AG04450 (cell line): Measurements from ENCODE around the gene GPN1. TPM values are rescaled to one million over a fixed set of nuclear protein-coding genes. Genes with fewer than 3 reads are reported as not detected.
A peak's percentile ranks its signal among the peaks of the same experiment; 100 is the strongest.

Experiments used
- CTCF ChIA-PET: fragments of 300-600, 350-600 bp; formaldehyde crosslinking; extraction: SDS; loops from one replicate; lab custom pipeline; 2022; ENCODE audit warnings: antibody characterized with exemption, inconsistent platforms; lab: Charles Lee
- POLR2A ChIA-PET: fragments of 350-600 bp; formaldehyde crosslinking; extraction: SDS; loops from one replicate; lab custom pipeline; 2021; ENCODE audit warnings: antibody characterized with exemption, inconsistent platforms; lab: Yijun Ruan, JAX
- DNase-seq: peaks from one replicate; pipeline ENCODE4 v3.0.0-alpha.2; 2011; ENCODE audit warnings: low read depth, low spot score
- H3K27ac ChIP-seq: one replicate; pipeline ENCODE4 v1.5.1; 2012; ENCODE audit warnings: low read depth, low read length, control low read depth
- H3K27me3 ChIP-seq: one replicate; pipeline ENCODE4 v1.6.0; 2012; ENCODE audit warnings: low read length; ENCODE audit not compliant: control insufficient read depth, insufficient read depth
- H3K4me3 ChIP-seq: 2 replicates; pipeline ENCODE4 v1.5.1; 2011; ENCODE audit warnings: mild to moderate bottlenecking, low read depth, low read length, control low read depth
- H3K9me3 ChIP-seq: 2 replicates; pipeline ENCODE4 v1.5.1; 2012; ENCODE audit warnings: low read length; ENCODE audit not compliant: control insufficient read depth, insufficient read depth
- CTCF ChIP-seq: IDR thresholded peaks from 2 replicates; pipeline ENCODE4 v1.5.1; 2011; ENCODE audit warnings: low read depth, low read length, control low read depth, inconsistent platforms
- polyA plus RNA-seq: library from polyadenylated mRNA; depleted of rRNA; stranded (reverse); fragments of >200 nt; gene quantifications from 2 replicates; pipeline ENCODE4 v1.2.3, GENCODE V29; 2011

Gene GPN1
- polyA plus RNA-seq, 1 experiment = 73.6 TPM

- Histone ChIP-seq H3K27ac (peak overlapping the region; percentile 33), H3K27me3 (no peaks in the 10 kb centered on the region), H3K9me3 (no peaks in the 10 kb centered on the region; the same call in 1 of the 2 replicates), H3K4me3 (peak overlapping the region; percentile 85)
- no peak for TF ChIP-seq CTCF
- POLR2A ChIA-PET = interaction anchor here (1.1 to 1.8 kb wide), 3 partner anchors 10 to 174 kb away, joined by 4 to 8 read pairs (median 7); partner anchors contain the start of gene PPM1G
- no peak for DNase-seq
- CTCF ChIA-PET = interaction anchor here (0.7 kb wide), 1 partner anchor 100 kb away, joined by 3 read pairs; no protein-coding TSS in a partner anchor
Measured at GRCh38 chr2:27583390-27583915, 45.4 kb upstream of the GPN1 start.

- H3K27me3 ChIP-seq = no peaks in the 10 kb centered on the region
- POLR2A ChIA-PET = no interaction called here
- CTCF ChIA-PET = no interaction called here
- H3K4me3 ChIP-seq = peak overlapping the region; percentile 85
- no peak overlapping the region for H3K27ac ChIP-seq
- no peaks in the 10 kb centered on the region; the same call in 1 of the 2 replicates for H3K9me3 ChIP-seq
- no peak for DNase-seq
- TF ChIP-seq CTCF = no peak
Measured at GRCh38 chr2:27584597-27584996, 44.3 kb upstream of the GPN1 start.

GRCh38 chr2:27587025-27587424 lies 41.8 kb upstream of the GPN1 start:
- TF ChIP-seq CTCF = no peak
- no peaks in the 10 kb centered on the region for H3K27me3 ChIP-seq
- no peak overlapping the region for H3K4me3 ChIP-seq
- ChIA-PET CTCF (interaction anchor here (0.7 kb wide), 2 partner anchors 10 to 42 kb away, joined by 3 read pairs; partner anchors contain the start of genes CCDC121 and GPN1), POLR2A (no interaction called here)
- H3K9me3 ChIP-seq = peaks cover 2% of the 10 kb centered on the region
- no peak for DNase-seq
- H3K27ac ChIP-seq = no peak overlapping the region

GRCh38 chr2:27588308-27588707 lies 40.5 kb upstream of the GPN1 start:
- ChIA-PET CTCF (no interaction called here), POLR2A (no interaction called here)
- Histone ChIP-seq H3K27ac (no peak overlapping the region), H3K27me3 (no peaks in the 10 kb centered on the region), H3K9me3 (peaks cover 7% of the 10 kb centered on the region; the same call in 1 of the 2 replicates), H3K4me3 (no peak overlapping the region)
- DNase-seq = no peak
- TF ChIP-seq CTCF = no peak

GRCh38 chr2:27591745-27592144 lies 37.1 kb upstream of the GPN1 start:
- Histone ChIP-seq H3K4me3 (no peak overlapping the region), H3K27me3 (no peaks in the 10 kb centered on the region), H3K27ac (no peak overlapping the region), H3K9me3 (peaks cover 27% of the 10 kb centered on the region)
- no peak for TF ChIP-seq CTCF
- DNase-seq = no peak
- ChIA-PET POLR2A (interaction anchor here (0.6 to 1.3 kb wide), 2 partner anchors 9 to 1558 kb away, joined by 4 read pairs; partner anchors contain the start of genes RAB10 and ZNF512), CTCF (no interaction called here)
